HG03439 (cell line): ENCODE measurements around the gene LARP6.

ENCODE experiments used
- ATAC-seq: cut with Tn5 transposase; IDR thresholded peaks from one replicate; pipeline ENCODE4 v1.9.1; 2021; ENCODE audit warnings: mild to moderate bottlenecking, moderate library complexity; ENCODE audit not compliant: unreplicated experiment

Gene LARP6

GRCh38 chr15:70796516-70797310, 57.2 kb downstream of the LARP6 start:
- ATAC-seq = no peak

- ATAC-seq = no peak
Observed at GRCh38 chr15:70795311-70795665, 58.7 kb downstream of the LARP6 start.

GRCh38 chr15:70794596-70795310, 59.2 kb downstream of the LARP6 start:
- no peak for ATAC-seq

GRCh38 chr15:70793694-70794093, 60.3 kb downstream of the LARP6 start:
- ATAC-seq = no peak

- no peak for ATAC-seq
Observed at GRCh38 chr15:70792171-70792573, 61.8 kb downstream of the LARP6 start.

- no peak for ATAC-seq
Observed at GRCh38 chr15:70791259-70791658, 62.7 kb downstream of the LARP6 start.

- no peak for ATAC-seq
Observed at GRCh38 chr15:70789213-70789612, 64.7 kb downstream of the LARP6 start.

- ATAC-seq = no peak
Observed at GRCh38 chr15:70788114-70789049, 65.6 kb downstream of the LARP6 start.

- ATAC-seq = no peak
Observed at GRCh38 chr15:70786996-70787395, 67.0 kb downstream of the LARP6 start.

- ATAC-seq = no peak
Observed at GRCh38 chr15:70783610-70784022, 70.3 kb downstream of the LARP6 start.

- no peak for ATAC-seq
Observed at GRCh38 chr15:70783041-70783440, 70.9 kb downstream of the LARP6 start.

- no peak for ATAC-seq
Observed at GRCh38 chr15:70781236-70781635, 72.7 kb downstream of the LARP6 start.
